Measurements from ENCODE around the gene ZNF579.

DNA sequence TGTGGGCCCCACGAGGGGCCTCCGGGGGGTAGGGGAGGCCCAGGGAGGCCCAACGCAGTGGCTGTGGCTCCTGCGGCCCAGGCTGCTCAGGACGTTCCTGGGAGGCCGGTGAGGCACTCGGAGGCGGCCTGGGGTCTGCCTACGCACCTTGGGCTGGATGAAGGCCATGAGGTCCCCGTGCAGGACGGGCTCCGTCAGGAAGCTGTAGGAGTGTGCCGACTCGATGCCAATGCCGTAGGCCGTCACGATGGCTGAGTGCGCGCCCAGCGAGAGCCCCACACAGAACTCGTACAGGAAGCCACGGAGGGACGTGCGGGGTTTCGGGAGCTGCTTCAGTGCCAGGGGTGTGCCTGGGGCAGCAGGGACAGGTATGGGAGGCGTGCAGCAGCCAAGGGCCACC is 49.7 kb downstream of the ZNF579 start:
- TF ChIP-seq, protein P1, sequence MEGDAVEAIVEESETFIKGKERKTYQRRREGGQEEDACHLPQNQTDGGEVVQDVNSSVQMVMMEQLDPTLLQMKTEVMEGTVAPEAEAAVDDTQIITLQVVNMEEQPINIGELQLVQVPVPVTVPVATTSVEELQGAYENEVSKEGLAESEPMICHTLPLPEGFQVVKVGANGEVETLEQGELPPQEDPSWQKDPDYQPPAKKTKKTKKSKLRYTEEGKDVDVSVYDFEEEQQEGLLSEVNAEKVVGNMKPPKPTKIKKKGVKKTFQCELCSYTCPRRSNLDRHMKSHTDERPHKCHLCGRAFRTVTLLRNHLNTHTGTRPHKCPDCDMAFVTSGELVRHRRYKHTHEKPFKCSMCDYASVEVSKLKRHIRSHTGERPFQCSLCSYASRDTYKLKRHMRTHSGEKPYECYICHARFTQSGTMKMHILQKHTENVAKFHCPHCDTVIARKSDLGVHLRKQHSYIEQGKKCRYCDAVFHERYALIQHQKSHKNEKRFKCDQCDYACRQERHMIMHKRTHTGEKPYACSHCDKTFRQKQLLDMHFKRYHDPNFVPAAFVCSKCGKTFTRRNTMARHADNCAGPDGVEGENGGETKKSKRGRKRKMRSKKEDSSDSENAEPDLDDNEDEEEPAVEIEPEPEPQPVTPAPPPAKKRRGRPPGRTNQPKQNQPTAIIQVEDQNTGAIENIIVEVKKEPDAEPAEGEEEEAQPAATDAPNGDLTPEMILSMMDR (IDR thresholded peaks at IDR 0.05 in 8 of 11, conservative IDR thresholded peaks at IDR 0.05 in 3 of 11): no peak
- TF ChIP-seq POLR2A (IDR thresholded peaks at IDR 0.05) (no peak), POLR2AphosphoS5 (IDR thresholded peaks at IDR 0.05) (no peak)
